GM23248 (cell line): Measurements from ENCODE around the gene CYCS. TPM values are rescaled to one million over a fixed set of nuclear protein-coding genes. Genes with fewer than 3 reads are reported as not detected.

Source experiments
- DNase-seq: peaks from one replicate; pipeline ENCODE4 v3.0.0-alpha.2; 2015
- H2AFZ ChIP-seq: fragments of 200-600 bp; sonication (generic); 2 replicates; pipeline ENCODE4 v1.6.1; 2016; ENCODE audit warnings: antibody characterized with exemption
- H3F3A ChIP-seq: fragments of 200-600 bp; sonication (generic); 2 replicates; pipeline ENCODE4 v1.6.1; 2016; ENCODE audit warnings: mild to moderate bottlenecking, antibody characterized with exemption, mixed run types; ENCODE audit not compliant: insufficient read depth
- H3K27ac ChIP-seq: fragments of 200-600 bp; sonication (generic); 2 replicates; pipeline ENCODE4 v1.5.1; 2016; ENCODE audit warnings: mild to moderate bottlenecking
- H3K27me3 ChIP-seq: fragments of 200-600 bp; sonication (generic); replicated peaks from 2 replicates; pipeline ENCODE4 v1.6.1; 2016; ENCODE audit warnings: mild to moderate bottlenecking; ENCODE audit not compliant: insufficient read depth
- H3K36me3 ChIP-seq: fragments of 200-600 bp; sonication (generic); 2 replicates; pipeline ENCODE4 v1.6.1; 2016; ENCODE audit warnings: low read depth, mild to moderate bottlenecking
- H3K4me1 ChIP-seq: fragments of 200-600 bp; sonication (generic); 2 replicates; pipeline ENCODE4 v1.6.1; 2016; ENCODE audit warnings: mild to moderate bottlenecking; ENCODE audit not compliant: insufficient read depth
- H3K4me2 ChIP-seq: fragments of 200-600 bp; sonication (generic); one replicate; pipeline ENCODE4 v1.6.1; 2016; ENCODE audit warnings: mild to moderate bottlenecking; ENCODE audit not compliant: unreplicated experiment
- H3K4me3 ChIP-seq: fragments of 200-600 bp; sonication (generic); 2 replicates; pipeline ENCODE4 v1.5.1; 2016; ENCODE audit warnings: mild to moderate bottlenecking
- H3K79me2 ChIP-seq: fragments of 200-600 bp; sonication (generic); 2 replicates; pipeline ENCODE4 v1.6.1; 2016; ENCODE audit warnings: mild to moderate bottlenecking; ENCODE audit not compliant: insufficient read depth
- H3K9ac ChIP-seq: fragments of 200-600 bp; sonication (generic); 2 replicates; pipeline ENCODE4 v1.6.1; 2016; ENCODE audit warnings: mild to moderate bottlenecking
- H3K9me2 ChIP-seq: fragments of 200-600 bp; sonication (generic); 2 replicates; pipeline ENCODE4 v1.6.1; 2016; ENCODE audit warnings: mixed run types, mild to moderate bottlenecking, moderate library complexity; ENCODE audit not compliant: insufficient read depth
- H3K9me3 ChIP-seq: fragments of 200-600 bp; sonication (generic); one replicate; pipeline ENCODE4 v1.6.1; 2017; ENCODE audit warnings: low read depth
- H4K20me1 ChIP-seq: fragments of 200-600 bp; sonication (generic); 2 replicates; pipeline ENCODE4 v1.6.0; 2016; ENCODE audit not compliant: insufficient read depth
- EZH2 ChIP-seq: fragments of 200-600 bp; sonication (generic); IDR thresholded peaks from 2 replicates; pipeline ENCODE4 v1.6.1; 2018; ENCODE audit warnings: antibody characterized with exemption, mild to moderate bottlenecking; ENCODE audit not compliant: insufficient read depth, poor library complexity, severe bottlenecking
- EZH2phosphoT487 ChIP-seq: fragments of 200-600 bp; sonication (generic); IDR thresholded peaks from 2 replicates; pipeline ENCODE4 v1.6.1; 2018; ENCODE audit warnings: antibody characterized with exemption, moderate library complexity, mild to moderate bottlenecking, low read depth; ENCODE audit not compliant: insufficient read depth
- WGBS, 2 experiments: methylation state at CpG; one replicate each; pipeline ENCODE4 v1.1.6; 2015 to 2017; ENCODE audit warnings: low lambda C conversion rate in 2 of 2, low coverage in 1 of 2; ENCODE audit errors: missing lambda C conversion rate in 2 of 2; 5-methylcytosine and 5-hydroxymethylcytosine counted together
- in situ Hi-C: fragments of 300-500 bp; cut with MboI; formaldehyde crosslinking; loops from 2 replicates; pipeline ENCODE4 v1.15.0; 2020
- polyA plus RNA-seq: library from polyadenylated mRNA; unstranded; fragments of >200 nt; fragmentation: Nextera tagmentation; extraction: Ambion mirVana; gene quantifications from 2 replicates; pipeline ENCODE4 v1.2.1, GENCODE V29; 2016
- total RNA-seq: library from RNA; depleted of rRNA; stranded (reverse); fragments of >200 nt; shearing (Covaris generic); gene quantifications from 2 replicates; pipeline ENCODE4 v1.2.3, GENCODE V29; 2014; rRNA removed

Gene CYCS
- total RNA-seq, result 51.6 and 56.9 TPM in 2 replicates
- polyA plus RNA-seq, result 156 TPM in 2 replicates

DNA sequence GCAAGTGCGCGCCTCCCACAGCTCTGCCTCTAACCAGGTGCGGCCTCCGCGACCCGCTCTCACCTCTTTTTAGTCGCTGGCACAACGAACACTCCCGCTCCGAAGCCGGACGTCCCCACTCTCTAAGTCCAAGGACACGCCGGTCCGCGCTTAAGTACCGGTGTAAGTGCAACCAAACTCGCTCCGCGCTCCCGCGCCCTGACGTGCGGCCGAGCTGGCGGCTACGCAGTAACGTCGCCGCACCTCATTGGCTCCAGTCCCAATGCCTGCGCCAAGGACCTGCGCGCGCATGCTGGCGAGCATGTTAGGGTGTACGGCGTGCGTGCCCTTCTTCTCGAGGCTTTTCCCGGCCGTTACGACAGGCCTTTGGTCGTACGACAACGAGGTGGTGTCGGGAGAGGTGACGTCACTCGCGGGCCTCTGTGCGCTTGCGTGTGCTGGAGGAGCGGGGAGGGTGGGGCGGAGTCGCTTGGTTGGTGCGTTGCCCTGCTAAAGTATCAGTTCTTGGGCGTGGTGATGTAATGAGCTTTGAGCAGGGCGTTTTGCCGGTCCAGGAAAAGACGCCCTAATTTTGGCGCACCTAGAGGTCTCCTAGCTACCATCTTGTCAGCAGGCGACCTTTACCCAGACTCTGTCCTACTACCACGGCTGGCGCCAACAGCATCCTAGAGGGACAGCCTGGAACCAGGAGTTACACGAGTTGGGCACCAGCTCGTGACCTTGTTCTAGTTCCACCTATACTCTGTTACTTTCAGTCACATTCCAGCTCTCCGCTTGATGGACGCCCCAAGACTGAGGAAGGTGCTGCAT is at the start of gene CYCS:
TSS of gene CYCS (minus strand) at position 124 of the 810 bp plus-strand sequence. CDS start 1,141 bp downstream, outside the sequence.
- no peak for TF ChIP-seq EZH2
- no peak for TF ChIP-seq EZH2phosphoT487
- no peaks in the 10 kb centered on the region for H4K20me1 ChIP-seq
- WGBS, 2 experiments, result 1% methylated on average over 62 to 67 of the region's 67 CpGs
- peaks cover 23% of the 10 kb centered on the region for H3K36me3 ChIP-seq
- peaks cover 45% of the 10 kb centered on the region for H3K79me2 ChIP-seq
- peak within 1 kb of the TSS; percentile 91 for H3K4me2 ChIP-seq
- H3K27me3 ChIP-seq, result no peaks in the 10 kb centered on the region
- H3K9me2 ChIP-seq, result no peaks in the 10 kb centered on the region
- no peaks in the 10 kb centered on the region for H3K9me3 ChIP-seq
- H3K4me1 ChIP-seq, result peaks cover 23% of the 10 kb centered on the region
- peak within 1 kb of the TSS; percentile 96 for H3K4me3 ChIP-seq
- peak within 1 kb of the TSS; percentile 81 for H3K27ac ChIP-seq
- peak within 1 kb of the TSS; percentile 99 for H2AFZ ChIP-seq
- peak within 1 kb of the TSS; percentile 85 for H3K9ac ChIP-seq
- in situ Hi-C loops, result no loop called here
- peak; percentile 100 for DNase-seq
- peaks cover 13% of the 10 kb centered on the region for H3F3A ChIP-seq

DNA sequence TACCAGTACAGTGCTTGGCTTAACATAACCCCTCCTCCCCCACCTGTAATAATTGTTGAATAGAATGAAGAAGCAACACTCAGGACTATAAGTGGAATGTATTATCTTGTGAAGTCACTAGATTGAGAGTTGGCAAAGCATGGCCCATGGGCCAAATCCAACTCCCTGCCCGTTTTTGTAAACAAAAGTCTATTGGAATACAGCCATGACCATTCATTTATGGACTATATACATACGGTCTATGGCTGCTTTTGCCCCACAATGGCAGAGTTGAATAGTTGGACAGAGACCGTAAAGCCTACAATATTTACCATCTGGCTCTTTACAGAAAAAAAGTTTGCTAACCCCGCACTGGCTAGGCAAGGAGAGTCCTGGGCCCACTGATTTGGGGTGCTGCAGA is 48.1 kb upstream of the CYCS start:
- no peaks in the 10 kb centered on the region for H3K9me2 ChIP-seq
- TF ChIP-seq EZH2phosphoT487, result no peak
- no peak for TF ChIP-seq EZH2
- WGBS, 2 experiments, result 47 to 53% methylated on average over 4 of the region's 4 CpGs
- no peaks in the 10 kb centered on the region for H3K36me3 ChIP-seq
- no peak overlapping the region for H2AFZ ChIP-seq
- H3K4me1 ChIP-seq, result no peaks in the 10 kb centered on the region
- no peak overlapping the region for H3K4me3 ChIP-seq
- no peaks in the 10 kb centered on the region for H3K79me2 ChIP-seq
- no peak overlapping the region for H3K9ac ChIP-seq
- H3K9me3 ChIP-seq, result no peaks in the 10 kb centered on the region
- H4K20me1 ChIP-seq, result no peaks in the 10 kb centered on the region
- no peaks in the 10 kb centered on the region for H3F3A ChIP-seq
- H3K27me3 ChIP-seq, result no peaks in the 10 kb centered on the region
- no peak for DNase-seq
- in situ Hi-C loops, result no loop called here
- H3K27ac ChIP-seq, result no peak overlapping the region
- H3K4me2 ChIP-seq, result no peak overlapping the region

DNA sequence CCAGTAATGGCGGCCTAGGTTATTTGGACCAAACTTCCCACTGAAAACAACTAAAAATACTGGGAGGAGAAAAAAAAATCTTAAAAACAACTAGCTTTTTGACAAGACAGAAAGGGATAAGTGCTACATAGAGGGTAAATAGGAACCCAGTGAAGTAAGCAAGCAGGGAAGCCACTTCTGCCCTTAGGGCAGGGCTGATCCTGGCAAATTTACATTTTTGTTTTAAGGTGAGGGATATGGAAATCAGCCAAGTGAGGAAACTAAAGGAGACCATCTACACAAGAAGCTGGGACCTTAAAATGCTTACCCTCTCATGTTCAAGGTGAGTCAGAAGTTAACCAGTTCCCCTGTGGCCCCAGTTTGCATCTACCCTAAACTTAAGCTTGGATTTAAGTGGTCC is 46.5 kb upstream of the CYCS start:
- TF ChIP-seq EZH2 (no peak), EZH2phosphoT487 (no peak)
- no peak for DNase-seq
- Histone ChIP-seq H3K9ac (no peak overlapping the region), H3K27ac (no peak overlapping the region), H3K79me2 (no peaks in the 10 kb centered on the region), H3K9me3 (no peaks in the 10 kb centered on the region), H4K20me1 (no peaks in the 10 kb centered on the region), H3F3A (no peaks in the 10 kb centered on the region), H3K27me3 (no peaks in the 10 kb centered on the region), H3K4me2 (no peak overlapping the region), H3K4me3 (no peak overlapping the region), H3K4me1 (no peaks in the 10 kb centered on the region), H2AFZ (no peak overlapping the region), H3K9me2 (no peaks in the 10 kb centered on the region), H3K36me3 (no peaks in the 10 kb centered on the region)
- WGBS, 2 experiments, result 85 to 95% methylated on average over 1 of the region's 1 CpG
- in situ Hi-C loops, result no loop called here

DNA sequence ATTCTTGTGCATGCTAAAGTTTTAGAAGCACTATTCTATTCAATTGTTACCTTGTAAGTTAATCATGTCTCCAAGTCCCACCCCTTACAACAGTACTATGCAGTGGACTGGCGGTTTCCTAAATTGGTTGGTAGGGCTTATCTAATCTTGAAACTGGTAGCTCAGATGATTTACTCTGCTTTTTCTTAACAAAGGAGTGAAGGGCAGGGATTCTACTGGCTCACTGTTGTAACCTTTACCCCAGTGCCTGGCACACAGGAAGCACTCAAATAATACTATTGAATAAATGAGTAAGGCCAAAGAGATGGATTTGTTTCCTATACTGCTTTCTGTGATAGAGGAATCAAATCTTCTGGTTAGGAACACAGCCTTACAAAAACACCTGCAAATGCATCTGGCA is 46.0 kb upstream of the CYCS start:
- Histone ChIP-seq H3K79me2 (no peaks in the 10 kb centered on the region), H3K36me3 (no peaks in the 10 kb centered on the region), H3K9ac (no peak overlapping the region), H2AFZ (no peak overlapping the region), H4K20me1 (no peaks in the 10 kb centered on the region), H3K4me1 (no peaks in the 10 kb centered on the region), H3K9me3 (no peaks in the 10 kb centered on the region), H3K27me3 (no peaks in the 10 kb centered on the region), H3K4me3 (no peak overlapping the region), H3F3A (no peaks in the 10 kb centered on the region), H3K4me2 (no peak overlapping the region), H3K27ac (no peak overlapping the region), H3K9me2 (no peaks in the 10 kb centered on the region)
- in situ Hi-C loops, result no loop called here
- 75 to 91% methylated on average over 1 of the region's 1 CpG for WGBS, 2 experiments
- TF ChIP-seq EZH2phosphoT487 (no peak), EZH2 (no peak)
- DNase-seq, result no peak
